HG02610 (cell line): Measurements from ENCODE around the gene MARCHF3.
"Not testable (repeated sequence)": the region's sequence is repeated elsewhere in the genome, so short reads cannot be mapped to it uniquely, and the experiment has no call there.

Source experiments
- ATAC-seq: cut with Tn5 transposase; IDR thresholded peaks from one replicate; pipeline ENCODE4 v1.9.1; 2021; ENCODE audit warnings: mild to moderate bottlenecking, moderate library complexity; ENCODE audit not compliant: unreplicated experiment

Gene MARCHF3

GRCh38 chr5:126961702-126962101 lies 68.7 kb downstream of the MARCHF3 start:
- ATAC-seq: peak; percentile 46

GRCh38 chr5:126961128-126961527 lies 69.2 kb downstream of the MARCHF3 start:
- ATAC-seq: no peak

GRCh38 chr5:126959188-126959587 lies 71.2 kb downstream of the MARCHF3 start:
- no peak for ATAC-seq

- no peak for ATAC-seq
Measured at GRCh38 chr5:126956991-126957390, 73.4 kb downstream of the MARCHF3 start.

- no peak for ATAC-seq
Measured at GRCh38 chr5:126954981-126955380, 75.4 kb downstream of the MARCHF3 start.

GRCh38 chr5:126953640-126954039 lies 76.7 kb downstream of the MARCHF3 start:
- no peak for ATAC-seq

GRCh38 chr5:126949475-126949874 lies 80.9 kb downstream of the MARCHF3 start:
- ATAC-seq: no peak

GRCh38 chr5:126948453-126948852 lies 81.9 kb downstream of the MARCHF3 start:
- ATAC-seq: no peak

GRCh38 chr5:126948011-126948355 lies 82.4 kb downstream of the MARCHF3 start:
- ATAC-seq: no peak

GRCh38 chr5:126947146-126948010 lies 83.0 kb downstream of the MARCHF3 start:
- peak; percentile 73 for ATAC-seq

GRCh38 chr5:126942908-126943307 lies 87.5 kb downstream of the MARCHF3 start:
- ATAC-seq: not testable (repeated sequence)

GRCh38 chr5:126941403-126941802 lies 89.0 kb downstream of the MARCHF3 start:
- ATAC-seq: no peak

- no peak for ATAC-seq
Measured at GRCh38 chr5:126939887-126940286, 90.5 kb downstream of the MARCHF3 start.

GRCh38 chr5:126938466-126938865 lies 91.9 kb downstream of the MARCHF3 start:
- ATAC-seq: no peak

- no peak for ATAC-seq
Measured at GRCh38 chr5:126937771-126938170, 92.6 kb downstream of the MARCHF3 start.

GRCh38 chr5:126936775-126937418 lies 93.5 kb downstream of the MARCHF3 start:
- no peak for ATAC-seq

GRCh38 chr5:126931963-126932660 lies 98.2 kb downstream of the MARCHF3 start:
- peak; percentile 82 for ATAC-seq

GRCh38 chr5:126928041-126928440 lies 102.3 kb downstream of the MARCHF3 start:
- no peak for ATAC-seq

- no peak for ATAC-seq
Measured at GRCh38 chr5:126927429-126927828, 102.9 kb downstream of the MARCHF3 start.

GRCh38 chr5:126926187-126926586 lies 104.2 kb downstream of the MARCHF3 start:
- ATAC-seq: no peak

GRCh38 chr5:126925482-126925881 lies 104.9 kb downstream of the MARCHF3 start:
- ATAC-seq: no peak
